SK-N-MC (cell line): Measurements from ENCODE around the gene ZNF750.

ENCODE experiments used
- DNase-seq: peaks from one replicate; pipeline ENCODE4 v3.0.0-alpha.2; 2011; ENCODE audit warnings: low read depth, low spot score
- H3K27ac ChIP-seq: fragments of 200-600 bp; sonication (generic); 2 replicates; pipeline ENCODE4 v1.5.1; 2016; ENCODE audit warnings: mixed run types
- H3K36me3 ChIP-seq: fragments of 200-600 bp; sonication (generic); 2 replicates; pipeline ENCODE4 v1.6.1; 2017; ENCODE audit warnings: antibody characterized with exemption, low read length, mixed read lengths; ENCODE audit not compliant: insufficient read depth
- H3K4me3 ChIP-seq: fragments of 200-600 bp; sonication (generic); 2 replicates; pipeline ENCODE4 v1.5.1; 2016
- H3K9ac ChIP-seq: fragments of 200-600 bp; sonication (generic); 2 replicates; pipeline ENCODE4 v1.8.0; 2017; ENCODE audit warnings: mixed run types, mixed read lengths; ENCODE audit not compliant: insufficient read length
- H3K9me3 ChIP-seq: fragments of 200-600 bp; sonication (generic); 2 replicates; pipeline ENCODE4 v1.6.1; 2017; ENCODE audit warnings: low read depth, mild to moderate bottlenecking, antibody characterized with exemption, low read length, moderate library complexity, mixed read lengths
- EZH2 ChIP-seq: fragments of 200-600 bp; sonication (generic); IDR thresholded peaks from one replicate; pipeline ENCODE4 v1.6.1; 2017; ENCODE audit warnings: antibody characterized with exemption
- FOXP2 ChIP-seq: optimal IDR thresholded peaks from 2 replicates; pipeline ENCODE3; 2011; ENCODE audit warnings: mild to moderate bottlenecking, moderate library complexity; ENCODE audit not compliant: insufficient read depth; ENCODE audit errors: extremely low read length, control extremely low read depth
- POLR2AphosphoS5 ChIP-seq: IDR thresholded peaks from 2 replicates; pipeline ENCODE4 v1.6.1; 2012; ENCODE audit warnings: mild to moderate bottlenecking, low read depth, low read length, borderline replicate concordance

ZNF750 gene

DNA sequence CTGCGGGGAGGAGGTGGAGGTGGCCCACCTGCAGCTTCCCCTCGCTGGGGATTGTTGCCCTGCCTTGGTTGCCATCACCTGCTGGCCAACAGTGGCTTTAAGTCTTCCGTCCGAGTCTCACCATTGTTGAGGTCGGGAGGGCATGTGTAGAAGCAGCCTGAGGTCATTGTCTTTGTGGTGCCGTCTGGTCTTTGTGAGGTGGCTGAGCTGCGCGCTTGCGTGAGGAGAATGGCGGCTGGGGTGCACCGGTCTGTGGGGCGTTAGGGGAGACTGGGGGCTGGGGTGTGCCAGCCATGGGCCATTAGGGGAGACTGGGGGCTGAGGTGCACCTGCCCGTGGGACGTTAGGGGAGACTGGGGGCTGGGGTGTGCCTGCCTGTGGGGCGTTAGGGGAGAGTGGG is 36.2 kb downstream of the ZNF750 start:
- DNase-seq: no peak
- no peak overlapping the region for H3K4me3 ChIP-seq
- no peak overlapping the region for H3K27ac ChIP-seq
- H3K36me3 ChIP-seq: peaks cover 9% of the 10 kb centered on the region; the same call in 1 of the 2 replicates
- H3K9ac ChIP-seq: no peak overlapping the region
- no peaks in the 10 kb centered on the region for H3K9me3 ChIP-seq
- TF ChIP-seq POLR2AphosphoS5 (no peak), FOXP2 (no peak), EZH2 (no peak)

GRCh38 chr17:82803185-82803584 is 36.6 kb downstream of the ZNF750 start:
- no peak for TF ChIP-seq POLR2AphosphoS5
- TF ChIP-seq FOXP2: no peak
- no peak for TF ChIP-seq EZH2
- Histone ChIP-seq H3K9me3 (no peaks in the 10 kb centered on the region), H3K27ac (no peak overlapping the region), H3K9ac (no peak overlapping the region), H3K4me3 (no peak overlapping the region), H3K36me3 (peaks cover 11% of the 10 kb centered on the region; the same call in 1 of the 2 replicates)
- DNase-seq: no peak

DNA sequence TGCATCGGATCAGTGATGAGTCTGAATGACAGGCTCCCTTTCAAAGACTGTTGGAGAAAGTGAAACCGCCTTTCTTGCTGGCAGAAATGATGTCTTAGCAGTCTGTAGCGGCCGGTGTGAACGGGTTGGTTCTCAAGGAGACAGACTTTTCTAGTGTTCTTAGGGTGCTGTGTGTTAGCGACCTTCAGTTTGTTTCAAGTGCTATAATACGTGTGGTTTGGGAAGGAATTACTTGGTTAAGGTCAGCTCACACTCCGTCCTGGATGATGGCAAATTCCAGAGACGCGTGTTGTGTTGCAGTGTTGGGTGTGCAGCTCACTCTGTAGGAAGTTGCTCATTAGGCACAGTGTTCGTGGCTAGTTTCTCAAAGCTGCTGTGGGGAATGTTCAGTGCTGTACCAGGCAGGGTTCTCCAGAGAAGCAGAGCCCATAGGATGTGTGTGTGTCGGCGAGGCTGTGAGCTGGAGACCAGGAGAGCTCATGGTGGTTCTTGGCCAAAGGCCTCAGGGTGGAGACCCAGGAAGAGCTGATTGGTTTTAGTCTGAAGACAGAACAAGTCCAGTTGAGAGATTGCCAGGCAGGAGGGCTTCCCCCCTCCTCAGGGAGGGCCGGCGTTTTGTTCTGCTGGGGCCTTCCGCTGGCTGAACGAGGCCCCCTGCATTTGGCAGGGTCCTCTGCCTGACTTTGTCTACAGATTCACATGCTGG is 37.6 kb downstream of the ZNF750 start:
- no peak for TF ChIP-seq EZH2
- no peak for TF ChIP-seq FOXP2
- no peak for TF ChIP-seq POLR2AphosphoS5
- Histone ChIP-seq H3K27ac (peak overlapping the region; percentile 36; the same call in 1 of the 2 replicates), H3K36me3 (peaks cover 11% of the 10 kb centered on the region; the same call in 1 of the 2 replicates), H3K9ac (no peak overlapping the region), H3K4me3 (no peak overlapping the region), H3K9me3 (no peaks in the 10 kb centered on the region)
- no peak for DNase-seq

DNA sequence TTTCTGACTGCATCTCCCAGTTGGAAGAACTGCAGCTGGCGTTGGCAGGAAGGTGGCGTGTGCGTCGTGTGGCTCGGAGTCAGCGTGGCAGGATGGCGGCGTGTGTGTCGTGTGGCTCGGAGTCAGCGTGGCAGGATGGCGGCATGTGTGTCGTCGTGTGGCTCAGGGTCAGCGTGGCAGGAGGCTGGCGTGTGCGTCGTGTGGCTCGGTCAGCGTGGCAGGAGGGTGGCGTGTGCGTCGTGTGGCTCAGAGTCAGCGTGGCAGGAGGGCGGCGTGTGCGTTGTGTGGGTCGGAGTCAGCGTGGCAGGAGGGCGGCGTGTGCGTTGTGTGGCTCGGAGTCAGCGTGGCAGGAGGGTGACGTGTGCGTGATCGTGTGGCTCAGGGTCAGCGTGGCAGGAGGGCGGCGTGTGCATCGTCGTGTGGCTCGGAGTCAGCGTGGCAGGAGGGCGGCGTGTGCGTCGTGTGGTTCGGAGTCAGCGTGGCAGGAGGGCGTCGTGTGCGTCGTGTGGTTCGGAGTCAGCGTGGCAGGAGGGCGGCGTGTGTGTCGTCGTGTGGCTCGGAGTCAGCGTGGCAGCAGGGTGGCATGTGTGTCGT is 38.3 kb downstream of the ZNF750 start:
- no peak overlapping the region for H3K27ac ChIP-seq
- no peaks in the 10 kb centered on the region for H3K9me3 ChIP-seq
- no peak for DNase-seq
- TF ChIP-seq POLR2AphosphoS5: no peak
- TF ChIP-seq FOXP2: no peak
- TF ChIP-seq EZH2: no peak
- H3K4me3 ChIP-seq: no peak overlapping the region
- H3K9ac ChIP-seq: no peak overlapping the region
- H3K36me3 ChIP-seq: peaks cover 11% of the 10 kb centered on the region; the same call in 1 of the 2 replicates

- no peak overlapping the region for H3K9ac ChIP-seq
- no peak overlapping the region for H3K4me3 ChIP-seq
- H3K9me3 ChIP-seq: no peaks in the 10 kb centered on the region
- DNase-seq: no peak
- H3K27ac ChIP-seq: no peak overlapping the region
- peaks cover 11% of the 10 kb centered on the region; the same call in 1 of the 2 replicates for H3K36me3 ChIP-seq
- TF ChIP-seq FOXP2: no peak
- no peak for TF ChIP-seq EZH2
- TF ChIP-seq POLR2AphosphoS5: no peak
These were observed 38.9 kb downstream of the ZNF750 start for GRCh38 chr17:82800885-82801284.

- no peak overlapping the region for H3K9ac ChIP-seq
- no peaks in the 10 kb centered on the region for H3K9me3 ChIP-seq
- H3K27ac ChIP-seq: no peak overlapping the region
- DNase-seq: no peak
- peaks cover 11% of the 10 kb centered on the region; the same call in 1 of the 2 replicates for H3K36me3 ChIP-seq
- TF ChIP-seq POLR2AphosphoS5 (no peak), EZH2 (no peak), FOXP2 (no peak)
- no peak overlapping the region for H3K4me3 ChIP-seq
These were observed 40.2 kb downstream of the ZNF750 start for GRCh38 chr17:82799591-82799990.

DNA sequence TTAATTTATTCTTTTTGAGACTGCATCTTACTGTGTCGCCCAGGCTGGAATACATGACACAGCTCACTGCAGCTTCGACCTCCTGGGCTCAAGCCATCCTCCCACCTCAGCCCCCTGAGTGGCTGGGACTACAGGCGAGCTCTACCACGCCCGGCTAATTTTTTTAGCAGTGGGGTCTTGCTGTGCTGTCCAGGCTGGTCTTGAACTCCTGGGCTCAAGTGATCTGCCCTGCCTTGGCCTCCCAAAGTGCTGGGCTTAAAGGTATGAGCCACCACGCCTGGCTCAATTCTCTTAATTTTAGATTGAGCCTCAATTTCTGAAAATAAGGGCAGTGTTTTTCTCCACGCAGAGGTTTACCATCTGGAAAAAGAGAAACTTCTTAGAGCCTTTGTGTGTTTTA is 41.1 kb downstream of the ZNF750 start:
- Histone ChIP-seq H3K9me3 (no peaks in the 10 kb centered on the region), H3K4me3 (no peak overlapping the region), H3K27ac (no peak overlapping the region), H3K36me3 (peaks cover 14% of the 10 kb centered on the region; the same call in 1 of the 2 replicates), H3K9ac (no peak overlapping the region)
- TF ChIP-seq EZH2: no peak
- TF ChIP-seq POLR2AphosphoS5: no peak
- no peak for TF ChIP-seq FOXP2
- DNase-seq: no peak

DNA sequence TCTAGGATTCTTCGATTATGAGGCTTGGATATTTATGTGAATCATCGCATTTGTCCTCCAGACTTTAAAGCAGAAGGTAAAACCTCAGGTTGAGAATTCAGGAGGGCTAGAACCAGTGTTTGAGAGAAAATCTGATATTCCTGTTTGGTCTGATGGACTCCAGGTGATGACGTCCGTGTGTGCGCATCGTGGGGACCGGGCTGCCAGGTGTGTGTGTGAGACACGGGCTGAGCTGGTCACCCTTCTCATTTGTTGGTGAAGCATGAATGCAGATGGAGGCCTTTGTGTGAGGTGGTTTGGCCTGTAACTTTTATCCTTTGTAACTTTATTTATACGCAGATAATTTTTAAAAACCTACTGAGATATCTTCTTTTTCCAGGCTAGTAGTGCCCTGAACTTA is 42.8 kb downstream of the ZNF750 start:
- Histone ChIP-seq H3K9me3 (no peaks in the 10 kb centered on the region), H3K27ac (no peak overlapping the region), H3K9ac (no peak overlapping the region), H3K4me3 (no peak overlapping the region), H3K36me3 (peaks cover 14% of the 10 kb centered on the region; the same call in 1 of the 2 replicates)
- no peak for DNase-seq
- TF ChIP-seq FOXP2: no peak
- no peak for TF ChIP-seq EZH2
- TF ChIP-seq POLR2AphosphoS5: no peak

DNA sequence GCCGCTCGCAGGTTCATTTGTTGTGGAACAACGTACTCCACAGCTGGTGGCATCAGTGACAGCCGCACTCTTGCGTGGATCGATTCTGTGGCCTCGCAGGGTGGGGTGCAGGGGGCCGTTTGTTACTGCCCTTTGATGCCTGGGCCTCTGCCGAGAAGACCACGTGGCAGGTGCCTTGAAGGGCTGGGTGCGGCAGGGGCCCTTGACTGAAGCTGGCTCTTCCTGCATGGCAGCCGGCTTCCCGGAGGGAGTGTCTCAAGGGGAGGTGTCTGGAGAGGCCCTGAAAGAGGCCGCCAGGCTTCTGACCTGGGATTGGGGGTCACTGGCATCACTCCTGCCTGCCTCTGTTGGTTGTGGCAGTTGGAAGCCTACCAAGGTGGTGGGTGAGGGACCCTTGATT is 44.2 kb downstream of the ZNF750 start:
- H3K27ac ChIP-seq: no peak overlapping the region
- no peaks in the 10 kb centered on the region for H3K9me3 ChIP-seq
- DNase-seq: no peak
- TF ChIP-seq POLR2AphosphoS5 (no peak), EZH2 (no peak), FOXP2 (no peak)
- H3K4me3 ChIP-seq: no peak overlapping the region
- H3K9ac ChIP-seq: no peak overlapping the region
- H3K36me3 ChIP-seq: peaks cover 14% of the 10 kb centered on the region; the same call in 1 of the 2 replicates
